Tibial nerve (tissue), 3 donors: ENCODE data around the gene RFK.

Source experiments
- CTCF ChIP-seq, 5 experiments: fragments of 200-600 bp in 3 of 5; fragments of 450-650 bp in 2 of 5; sonication (generic) in 3 of 5; IDR thresholded peaks; one replicate each; pipeline ENCODE4 v1.5.1; 2016 to 2019; ENCODE audit warnings: antibody characterized with exemption in 5 of 5, mild to moderate bottlenecking in 3 of 5, moderate library complexity in 2 of 5
- POLR2A ChIP-seq, 2 donors: fragments of 450-650 bp; IDR thresholded peaks; one replicate each; pipeline ENCODE4 v1.6.1; 2017; ENCODE audit warnings: antibody characterized with exemption in 2 of 2, mild to moderate bottlenecking in 2 of 2, moderate library complexity in 2 of 2

- TF ChIP-seq CTCF (IDR thresholded peaks at IDR 0.05) (no peak), POLR2A (IDR thresholded peaks at IDR 0.05) (no peak)
Observed at GRCh38 chr9:76426807-76427419, 32.7 kb upstream of the RFK start.
